HepG2 (cell line): ENCODE data around the gene MFNG. TPM values are rescaled to one million over a fixed set of nuclear protein-coding genes. Genes with fewer than 3 reads are reported as not detected.

Experiments used
- ASH2L ChIP-seq: fragments of 300-600, 200-600 bp; sonication (generic); IDR thresholded peaks from 2 replicates; pipeline ENCODE4 v1.7.0; 2017; ENCODE audit warnings: low read depth, mild to moderate bottlenecking, moderate library complexity, mixed read lengths, low read length; ENCODE audit not compliant: insufficient read length
- FOSL2 ChIP-seq: sonication (generic); formaldehyde crosslinking; IDR thresholded peaks from 2 replicates; pipeline ENCODE4 v1.4.0; 2020; ENCODE audit warnings: missing genetic modification reagents
- HNRNPUL1 ChIP-seq: fragments of 200-400 bp; formaldehyde crosslinking; IDR thresholded peaks from 2 replicates; pipeline ENCODE4 v1.6.1; 2017; ENCODE audit warnings: low read depth, mild to moderate bottlenecking, low read length, moderate library complexity
- PHF20 ChIP-seq: sonication (generic); formaldehyde crosslinking; IDR thresholded peaks from 2 replicates; pipeline ENCODE4 v1.5.0; 2020; ENCODE audit warnings: mild to moderate bottlenecking, missing genetic modification reagents
- PPARG ChIP-seq: conservative IDR thresholded peaks from 2 replicates; pipeline ENCODE4 v1.6.1; 2016; ENCODE audit warnings: missing biosample characterization, missing genetic modification reagents
- SAP130 ChIP-seq: IDR thresholded peaks from 2 replicates; pipeline ENCODE4 v1.6.1; 2016; ENCODE audit warnings: low read depth
- SMAD1 ChIP-seq: sonication (generic); formaldehyde crosslinking; IDR thresholded peaks from 2 replicates; pipeline ENCODE4 v1.4.0; 2020; ENCODE audit warnings: missing genetic modification reagents, low read depth, mild to moderate bottlenecking, borderline replicate concordance
- ZNF350 ChIP-seq: sonication (generic); formaldehyde crosslinking; IDR thresholded peaks from 2 replicates; pipeline ENCODE4 v1.4.0; 2020; ENCODE audit warnings: mild to moderate bottlenecking, low read depth, missing genetic modification reagents, borderline replicate concordance
- ZNF547 ChIP-seq: sonication (generic); formaldehyde crosslinking; IDR thresholded peaks from 2 replicates; pipeline ENCODE4 v1.5.1; 2020; ENCODE audit warnings: mild to moderate bottlenecking, missing genetic modification reagents
- ZNF552 ChIP-seq: sonication (generic); formaldehyde crosslinking; IDR thresholded peaks from 2 replicates; pipeline ENCODE4 v1.9.0; 2022; ENCODE audit warnings: missing genetic modification reagents, mild to moderate bottlenecking, borderline replicate concordance
- ZNF7 ChIP-seq: IDR thresholded peaks from 2 replicates; pipeline ENCODE4 v1.6.1; 2016; ENCODE audit warnings: missing biosample characterization, missing genetic modification reagents
- ZSCAN21 ChIP-seq: sonication (generic); formaldehyde crosslinking; IDR thresholded peaks from 2 replicates; pipeline ENCODE4 v1.8.0; 2022; ENCODE audit warnings: mild to moderate bottlenecking, missing genetic modification reagents, moderate library complexity, borderline replicate concordance
- polyA plus RNA-seq, 8 experiments: library from polyadenylated mRNA; depleted of rRNA in 3 of 8; stranded (reverse) in 7 of 8; unstranded in 1 of 8; fragments of >200 nt; fragmentation: Illumina TruSeq in 4 of 8; extraction: Trizol in 4 of 8; gene quantifications; 2 replicates each; pipeline versions ENCODE4 v1.2.1 to v1.2.3, GENCODE V29; 2011 to 2016; ENCODE audit warnings: low read depth in 4 of 8, missing spikeins in 1 of 8, mixed read lengths in 1 of 8; ENCODE audit not compliant: insufficient read depth in 1 of 8
- total RNA-seq, 5 experiments: library from RNA; depleted of rRNA; stranded (reverse); fragments of >200 nt; fragmentation: Illumina TruSeq; extraction: Trizol; gene quantifications; 2 replicates each; pipeline ENCODE4 v1.2.3, GENCODE V29; 2016; ENCODE audit warnings: low read depth in 1 of 5
- TF ChIP-seq, protein P1 (sequence below): IDR thresholded peaks from 2 replicates; pipeline ENCODE4 v1.6.1; 2016; ENCODE audit warnings: control low read depth
- TF ChIP-seq, protein P2 (sequence below): conservative IDR thresholded peaks from 2 replicates; pipeline ENCODE4 v1.6.1; 2018; ENCODE audit warnings: missing genetic modification reagents
- TF ChIP-seq, protein P3 (sequence below): sonication (generic); formaldehyde crosslinking; IDR thresholded peaks from 2 replicates; pipeline ENCODE4 v1.4.0; 2020; ENCODE audit warnings: missing genetic modification reagents, borderline replicate concordance
- TF ChIP-seq, protein P4 (sequence below): sonication (generic); formaldehyde crosslinking; IDR thresholded peaks from 2 replicates; pipeline ENCODE4 v1.8.1; 2023; ENCODE audit warnings: missing genetic modification reagents, mild to moderate bottlenecking, borderline replicate concordance
- TF ChIP-seq, protein P5 (sequence below): IDR thresholded peaks from 2 replicates; pipeline ENCODE4 v1.6.1; 2016; ENCODE audit warnings: low read depth
- TF ChIP-seq, protein P6 (sequence below): IDR thresholded peaks from 2 replicates; pipeline ENCODE4 v1.6.1; 2012; ENCODE audit warnings: low read depth, low read length, improper control_type of control experiment
- TF ChIP-seq, protein P7 (sequence below): sonication (generic); formaldehyde crosslinking; IDR thresholded peaks from 2 replicates; pipeline ENCODE4 v1.4.0; 2020; ENCODE audit warnings: missing genetic modification reagents; ENCODE audit errors: not compliant biosample characterization

The MFNG gene
- total and polyA plus RNA-seq, 2 of the 13 experiments (the other 11 are each of a cell fraction or from before 2014, with no cell fraction given): 1.0 to 11.7 TPM

DNA sequence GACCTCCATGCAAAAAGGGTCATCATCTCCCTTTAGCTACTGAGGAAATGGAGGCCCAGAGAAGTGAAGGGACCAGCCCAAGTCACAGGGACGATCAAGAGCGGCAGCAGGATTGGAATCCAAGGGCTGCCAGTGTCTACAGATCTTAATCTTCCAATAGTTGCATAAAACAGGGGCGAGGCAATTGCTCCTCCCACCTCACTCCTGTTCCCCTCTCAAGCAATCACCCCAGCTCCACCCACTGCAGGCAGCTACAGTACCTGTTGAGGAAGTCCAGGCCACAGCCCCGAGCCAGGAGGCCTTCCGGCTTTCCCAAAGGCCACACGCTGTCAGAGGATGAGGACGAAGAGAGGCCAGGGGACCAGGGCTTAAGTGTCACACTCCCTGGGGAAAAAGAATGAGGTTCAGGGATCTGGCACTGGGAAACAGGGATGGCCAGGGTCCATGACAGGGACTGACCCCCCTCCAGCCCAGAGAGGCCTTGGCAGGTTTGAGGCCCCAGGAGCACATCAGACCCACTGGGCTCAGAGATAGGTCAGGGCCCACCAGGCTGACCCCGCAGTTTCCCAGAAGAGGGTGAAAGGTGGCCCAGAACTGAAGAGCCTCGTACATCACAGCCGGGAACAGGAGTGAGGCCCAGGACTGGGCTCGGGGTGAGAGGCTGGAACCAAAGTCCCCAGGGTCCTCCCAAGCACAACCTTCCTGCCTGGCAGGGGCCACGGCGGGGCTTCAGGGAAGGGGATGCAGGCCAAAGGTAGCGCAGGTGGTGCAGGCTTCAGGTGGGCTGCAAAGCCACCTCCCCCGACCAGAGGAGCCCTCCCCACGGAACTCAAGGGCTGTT, 16.4 kb upstream of the MFNG start (continued):
- TF ChIP-seq, protein P1, sequence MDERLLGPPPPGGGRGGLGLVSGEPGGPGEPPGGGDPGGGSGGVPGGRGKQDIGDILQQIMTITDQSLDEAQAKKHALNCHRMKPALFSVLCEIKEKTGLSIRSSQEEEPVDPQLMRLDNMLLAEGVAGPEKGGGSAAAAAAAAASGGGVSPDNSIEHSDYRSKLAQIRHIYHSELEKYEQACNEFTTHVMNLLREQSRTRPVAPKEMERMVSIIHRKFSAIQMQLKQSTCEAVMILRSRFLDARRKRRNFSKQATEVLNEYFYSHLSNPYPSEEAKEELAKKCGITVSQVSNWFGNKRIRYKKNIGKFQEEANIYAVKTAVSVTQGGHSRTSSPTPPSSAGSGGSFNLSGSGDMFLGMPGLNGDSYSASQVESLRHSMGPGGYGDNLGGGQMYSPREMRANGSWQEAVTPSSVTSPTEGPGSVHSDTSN (CRISPR knock-in tag): no peak
- TF ChIP-seq ZSCAN21 (CRISPR knock-in tag): peak; percentile 62; the same call in 1 of the 2 replicates
- peak; percentile 12; the same call in 1 of the 2 replicates for TF ChIP-seq FOSL2 (CRISPR knock-in tag)
- no peak for TF ChIP-seq PHF20 (CRISPR knock-in tag)
- TF ChIP-seq PPARG: peak; percentile 34; the same call in 1 of the 2 replicates
- TF ChIP-seq, protein P2, sequence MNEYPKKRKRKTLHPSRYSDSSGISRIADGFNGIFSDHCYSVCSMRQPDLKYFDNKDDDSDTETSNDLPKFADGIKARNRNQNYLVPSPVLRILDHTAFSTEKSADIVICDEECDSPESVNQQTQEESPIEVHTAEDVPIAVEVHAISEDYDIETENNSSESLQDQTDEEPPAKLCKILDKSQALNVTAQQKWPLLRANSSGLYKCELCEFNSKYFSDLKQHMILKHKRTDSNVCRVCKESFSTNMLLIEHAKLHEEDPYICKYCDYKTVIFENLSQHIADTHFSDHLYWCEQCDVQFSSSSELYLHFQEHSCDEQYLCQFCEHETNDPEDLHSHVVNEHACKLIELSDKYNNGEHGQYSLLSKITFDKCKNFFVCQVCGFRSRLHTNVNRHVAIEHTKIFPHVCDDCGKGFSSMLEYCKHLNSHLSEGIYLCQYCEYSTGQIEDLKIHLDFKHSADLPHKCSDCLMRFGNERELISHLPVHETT (CRISPR knock-in tag): 0 out of 2 replicates have a peak, but pooled peaks have one; percentile 13
- TF ChIP-seq, protein P3, sequence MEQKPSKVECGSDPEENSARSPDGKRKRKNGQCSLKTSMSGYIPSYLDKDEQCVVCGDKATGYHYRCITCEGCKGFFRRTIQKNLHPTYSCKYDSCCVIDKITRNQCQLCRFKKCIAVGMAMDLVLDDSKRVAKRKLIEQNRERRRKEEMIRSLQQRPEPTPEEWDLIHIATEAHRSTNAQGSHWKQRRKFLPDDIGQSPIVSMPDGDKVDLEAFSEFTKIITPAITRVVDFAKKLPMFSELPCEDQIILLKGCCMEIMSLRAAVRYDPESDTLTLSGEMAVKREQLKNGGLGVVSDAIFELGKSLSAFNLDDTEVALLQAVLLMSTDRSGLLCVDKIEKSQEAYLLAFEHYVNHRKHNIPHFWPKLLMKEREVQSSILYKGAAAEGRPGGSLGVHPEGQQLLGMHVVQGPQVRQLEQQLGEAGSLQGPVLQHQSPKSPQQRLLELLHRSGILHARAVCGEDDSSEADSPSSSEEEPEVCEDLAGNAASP (CRISPR knock-in tag): peak; percentile 8; the same call in 1 of the 2 replicates
- TF ChIP-seq ZNF350 (CRISPR knock-in tag): 0 out of 2 replicates have a peak, but pooled peaks have one; percentile 5
- TF ChIP-seq, protein P4, sequence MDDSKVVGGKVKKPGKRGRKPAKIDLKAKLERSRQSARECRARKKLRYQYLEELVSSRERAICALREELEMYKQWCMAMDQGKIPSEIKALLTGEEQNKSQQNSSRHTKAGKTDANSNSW (CRISPR knock-in tag): 0 out of 2 replicates have a peak, but pooled peaks have one; percentile 37
- TF ChIP-seq ZNF547: peak; percentile 24; the same call in 1 of the 2 replicates
- no peak for TF ChIP-seq ZNF552 (CRISPR knock-in tag)
- TF ChIP-seq ASH2L: no peak
- TF ChIP-seq, protein P5, sequence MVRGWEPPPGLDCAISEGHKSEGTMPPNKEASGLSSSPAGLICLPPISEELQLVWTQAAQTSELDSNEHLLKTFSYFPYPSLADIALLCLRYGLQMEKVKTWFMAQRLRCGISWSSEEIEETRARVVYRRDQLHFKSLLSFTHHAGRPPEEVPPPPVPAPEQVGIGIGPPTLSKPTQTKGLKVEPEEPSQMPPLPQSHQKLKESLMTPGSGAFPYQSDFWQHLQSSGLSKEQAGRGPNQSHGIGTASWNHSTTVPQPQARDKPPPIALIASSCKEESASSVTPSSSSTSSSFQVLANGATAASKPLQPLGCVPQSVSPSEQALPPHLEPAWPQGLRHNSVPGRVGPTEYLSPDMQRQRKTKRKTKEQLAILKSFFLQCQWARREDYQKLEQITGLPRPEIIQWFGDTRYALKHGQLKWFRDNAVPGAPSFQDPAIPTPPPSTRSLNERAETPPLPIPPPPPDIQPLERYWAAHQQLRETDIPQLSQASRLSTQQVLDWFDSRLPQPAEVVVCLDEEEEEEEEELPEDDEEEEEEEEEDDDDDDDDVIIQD (CRISPR knock-in tag): no peak
- no peak for TF ChIP-seq SMAD1 (CRISPR knock-in tag)
- peak; percentile 56 for TF ChIP-seq SAP130 (CRISPR knock-in tag)
- no peak for TF ChIP-seq HNRNPUL1
- TF ChIP-seq ZNF7 (CRISPR knock-in tag): no peak
- TF ChIP-seq, protein P6, sequence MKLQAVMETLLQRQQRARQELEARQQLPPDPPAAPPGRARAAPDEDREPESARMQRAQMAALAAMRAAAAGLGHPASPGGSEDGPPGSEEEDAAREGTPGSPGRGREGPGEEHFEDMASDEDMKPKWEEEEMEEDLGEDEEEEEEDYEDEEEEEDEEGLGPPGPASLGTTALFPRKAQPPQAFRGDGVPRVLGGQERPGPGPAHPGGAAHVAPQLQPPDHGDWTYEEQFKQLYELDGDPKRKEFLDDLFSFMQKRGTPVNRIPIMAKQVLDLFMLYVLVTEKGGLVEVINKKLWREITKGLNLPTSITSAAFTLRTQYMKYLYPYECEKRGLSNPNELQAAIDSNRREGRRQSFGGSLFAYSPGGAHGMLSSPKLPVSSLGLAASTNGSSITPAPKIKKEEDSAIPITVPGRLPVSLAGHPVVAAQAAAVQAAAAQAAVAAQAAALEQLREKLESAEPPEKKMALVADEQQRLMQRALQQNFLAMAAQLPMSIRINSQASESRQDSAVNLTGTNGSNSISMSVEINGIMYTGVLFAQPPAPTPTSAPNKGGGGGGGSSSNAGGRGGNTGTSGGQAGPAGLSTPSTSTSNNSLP: peak; percentile 21; the same call in 1 of the 2 replicates
- TF ChIP-seq, protein P7, sequence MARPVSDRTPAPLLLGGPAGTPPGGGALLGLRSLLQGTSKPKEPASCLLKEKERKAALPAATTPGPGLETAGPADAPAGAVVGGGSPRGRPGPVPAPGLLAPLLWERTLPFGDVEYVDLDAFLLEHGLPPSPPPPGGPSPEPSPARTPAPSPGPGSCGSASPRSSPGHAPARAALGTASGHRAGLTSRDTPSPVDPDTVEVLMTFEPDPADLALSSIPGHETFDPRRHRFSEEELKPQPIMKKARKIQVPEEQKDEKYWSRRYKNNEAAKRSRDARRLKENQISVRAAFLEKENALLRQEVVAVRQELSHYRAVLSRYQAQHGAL (CRISPR knock-in tag): peak; percentile 16
